Skin of body (tissue), 2 donors: ENCODE results near the gene NRL. TPM values are rescaled to one million over a fixed set of nuclear protein-coding genes. Genes with fewer than 3 reads are reported as not detected.
"Not testable (repeated sequence)": the region's sequence is repeated elsewhere in the genome, so short reads cannot be mapped to it uniquely, and the experiment has no call there.

Experiments used
- DNase-seq: peaks from one replicate; lab custom pipeline; 2025; lab: John Stamatoyannopoulos, UW
- total RNA-seq: library from RNA; depleted of rRNA; stranded (reverse); fragments of >200 nt; gene quantifications from one replicate; pipeline ENCODE4 v1.2.3, GENCODE V29; 2014

NRL gene
- total RNA-seq, 1 donor from 2014 or later = 0.69 TPM

DNA sequence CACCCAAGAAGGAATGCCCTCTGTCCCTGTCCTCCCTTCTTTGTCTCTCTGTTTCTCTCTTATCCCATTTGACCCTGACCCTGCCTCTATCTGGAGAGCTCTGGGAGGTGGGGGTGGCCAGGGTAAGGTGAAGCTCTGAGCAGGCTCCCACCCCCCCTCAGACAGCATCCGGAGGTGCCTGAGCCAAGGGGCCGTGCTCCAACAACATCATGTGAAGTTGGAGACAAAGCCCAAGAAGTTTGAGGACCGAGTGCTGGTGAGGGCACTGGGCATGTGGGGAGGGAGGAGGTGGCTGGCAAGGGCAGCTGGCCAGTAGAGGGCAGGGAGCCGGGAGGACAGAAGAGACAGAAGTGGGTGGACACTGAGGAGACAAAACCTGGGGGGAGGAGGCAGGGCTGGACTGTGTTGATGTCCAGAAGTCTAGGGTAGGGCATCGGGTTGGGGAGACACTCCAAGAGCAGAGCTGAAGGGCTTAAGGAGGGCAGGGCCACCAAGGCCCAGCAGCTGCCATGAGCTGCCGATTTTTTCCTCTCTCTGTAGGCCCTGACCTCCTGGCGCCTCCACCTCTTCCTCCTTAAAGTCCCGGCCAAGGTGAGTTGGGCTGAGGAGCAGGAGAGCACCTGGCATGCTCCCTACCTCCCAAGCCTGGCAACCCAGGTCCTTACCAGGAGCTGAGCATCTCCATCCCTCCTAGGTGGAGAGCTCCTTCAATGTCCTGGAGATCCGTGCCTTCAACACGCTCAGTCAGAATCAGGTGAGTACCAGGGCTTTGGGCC is 61.0 kb downstream of the NRL start:
- no peak for DNase-seq

DNA sequence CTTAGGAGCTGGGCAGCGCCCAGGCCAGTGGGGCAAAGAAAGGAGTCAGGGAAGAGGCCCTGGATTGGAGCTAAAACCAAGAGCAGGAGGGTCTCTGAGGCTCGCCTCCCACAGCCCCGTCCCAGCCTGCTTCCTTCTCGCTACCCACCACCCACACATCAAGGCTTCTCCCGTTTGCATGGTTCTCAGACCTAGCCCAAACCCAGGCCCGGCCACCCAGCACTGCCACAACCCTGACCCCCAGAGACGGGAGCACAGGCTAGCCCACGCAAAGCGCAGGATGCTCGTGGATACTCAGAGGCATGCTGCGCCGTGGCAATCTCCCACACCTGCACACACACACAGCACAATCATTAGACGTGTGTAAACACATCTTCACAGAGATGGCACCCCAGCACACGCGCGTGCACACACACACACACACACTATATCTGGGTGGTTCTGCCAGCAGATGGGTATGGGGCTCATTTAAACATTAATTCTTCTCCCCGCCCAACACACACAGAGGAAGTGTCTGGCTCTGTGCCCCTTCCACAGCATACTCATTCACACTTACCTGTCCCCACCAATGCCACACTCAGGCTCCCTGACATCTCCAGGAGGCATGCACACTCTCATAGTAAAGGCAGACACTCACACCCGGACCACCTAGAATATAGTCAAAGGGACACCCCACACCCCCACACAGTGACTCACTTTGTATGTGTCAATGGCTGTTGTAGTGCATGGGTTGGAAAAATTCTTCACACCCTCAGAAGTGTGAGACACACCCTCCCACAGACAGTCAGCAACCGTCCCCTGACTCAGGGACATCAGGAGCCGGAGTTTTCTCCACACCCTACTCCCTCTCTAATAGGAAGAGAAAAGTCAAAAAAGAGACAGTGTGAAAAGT is 61.8 kb downstream of the NRL start:
- no peak for DNase-seq

- DNase-seq = no peak
These were observed 62.7 kb downstream of the NRL start, which contains the start of gene CARMIL3 for GRCh38 chr14:24051789-24052655. Gene CARMIL3, plus strand, starts transcription at chr14:24052009. Its CDS starts 145 bp downstream, at chr14:24052154.

- no peak for DNase-seq
These were observed 63.5 kb downstream of the NRL start for GRCh38 chr14:24051176-24051788.

GRCh38 chr14:24050753-24051152 is 64.0 kb downstream of the NRL start:
- DNase-seq = not testable (repeated sequence)

GRCh38 chr14:24049002-24049401 is 65.7 kb downstream of the NRL start:
- DNase-seq = not testable (repeated sequence)

GRCh38 chr14:24042746-24043145 is 72.0 kb downstream of the NRL start:
- DNase-seq = no peak

DNA sequence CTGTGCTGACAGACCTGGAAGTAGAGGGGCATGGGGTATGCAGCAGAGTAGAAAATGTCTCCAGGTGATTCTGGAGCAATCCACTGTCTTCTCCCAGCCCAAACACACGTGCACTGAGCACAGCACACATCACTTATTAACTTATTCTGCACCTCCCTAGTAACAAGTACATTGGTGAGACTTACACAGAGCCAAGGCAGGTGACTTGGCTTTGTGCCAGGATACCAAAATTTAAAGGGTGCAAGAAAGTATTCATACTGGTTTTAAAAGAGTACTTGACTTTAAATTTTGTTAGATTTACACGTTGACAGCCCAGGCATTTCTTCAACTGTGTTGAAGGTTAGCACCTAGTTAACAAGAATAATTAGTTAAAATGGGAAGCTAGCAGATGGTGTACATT is 74.1 kb downstream of the NRL start:
- no peak for DNase-seq

- DNase-seq = no peak
These were observed 76.1 kb downstream of the NRL start for GRCh38 chr14:24038686-24039085.

DNA sequence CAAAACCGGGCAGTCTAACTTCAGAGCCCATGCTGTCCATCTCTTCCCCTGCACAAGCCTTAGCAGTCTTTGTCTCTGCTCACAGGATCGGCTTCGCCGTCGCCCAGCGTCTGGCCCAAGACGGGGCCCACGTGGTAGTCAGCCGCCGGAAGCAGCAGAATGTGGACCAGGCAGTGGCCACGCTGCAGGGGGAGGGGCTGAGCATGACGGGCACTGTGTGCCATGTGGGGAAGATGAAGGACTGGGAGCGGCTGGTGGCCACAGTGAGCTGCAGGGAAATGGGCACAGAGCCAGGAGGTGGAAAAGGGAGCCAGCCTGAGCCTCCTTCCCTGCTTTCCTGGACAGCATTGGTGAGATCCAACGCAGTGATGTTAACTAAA is 77.1 kb downstream of the NRL start:
- DNase-seq = no peak

GRCh38 chr14:24036963-24037657 is 77.6 kb downstream of the NRL start:
- not testable (repeated sequence) for DNase-seq

- peak; percentile 70 for DNase-seq
These were observed 78.4 kb downstream of the NRL start for GRCh38 chr14:24036169-24036962.

- DNase-seq = not testable (repeated sequence)
These were observed 79.0 kb downstream of the NRL start for GRCh38 chr14:24035769-24036168.

DNA sequence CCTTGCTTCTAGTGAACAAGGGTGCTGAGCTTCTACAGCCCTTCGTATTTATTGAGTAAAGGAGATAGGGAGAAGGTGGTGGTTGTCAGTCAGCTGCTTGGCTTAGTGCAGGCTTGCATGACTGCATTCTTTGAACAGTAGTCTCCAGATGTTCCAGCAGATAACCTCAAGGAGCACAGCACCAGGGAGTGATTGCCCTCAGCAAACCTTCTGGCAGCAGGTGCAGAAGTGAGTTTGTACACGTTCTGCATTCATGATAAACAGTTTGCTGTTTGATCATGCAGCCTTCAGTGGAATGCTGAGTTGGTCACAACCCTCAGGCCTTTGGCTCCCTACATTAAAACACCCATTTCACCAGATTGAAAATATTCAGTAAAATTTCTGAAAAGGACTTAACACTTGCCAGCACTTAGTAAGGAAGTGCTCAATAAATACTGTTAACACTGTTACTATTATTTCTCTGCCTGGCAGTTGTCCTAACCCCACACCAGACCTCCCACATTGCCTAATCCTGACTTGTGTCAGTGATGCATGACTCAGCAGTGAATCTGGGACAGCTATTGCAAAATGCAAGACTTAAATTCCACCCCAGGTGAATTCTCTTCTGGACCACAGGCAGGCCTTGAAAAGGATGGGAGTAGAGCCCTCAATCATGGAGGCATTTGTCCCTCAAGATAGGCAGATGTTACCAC is 81.9 kb downstream of the NRL start:
- no peak for DNase-seq

DNA sequence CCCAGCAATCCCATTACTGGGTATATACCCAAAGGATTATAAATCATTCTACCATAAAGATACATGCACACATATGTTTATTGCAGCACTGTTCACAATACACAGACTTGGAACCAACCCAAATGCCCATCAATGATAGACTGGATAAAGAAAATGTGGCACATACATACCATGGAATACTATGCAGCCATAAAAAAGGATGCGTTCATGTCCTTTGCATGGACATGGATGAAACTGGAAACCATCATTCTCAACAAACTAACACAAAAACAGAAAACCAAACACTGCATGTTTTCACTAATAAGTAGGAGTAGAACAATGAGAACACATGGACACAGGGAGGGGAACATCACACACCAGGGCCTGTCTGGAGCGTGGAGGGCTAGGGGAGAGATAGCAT is 83.4 kb downstream of the NRL start:
- DNase-seq = not testable (repeated sequence)

DNA sequence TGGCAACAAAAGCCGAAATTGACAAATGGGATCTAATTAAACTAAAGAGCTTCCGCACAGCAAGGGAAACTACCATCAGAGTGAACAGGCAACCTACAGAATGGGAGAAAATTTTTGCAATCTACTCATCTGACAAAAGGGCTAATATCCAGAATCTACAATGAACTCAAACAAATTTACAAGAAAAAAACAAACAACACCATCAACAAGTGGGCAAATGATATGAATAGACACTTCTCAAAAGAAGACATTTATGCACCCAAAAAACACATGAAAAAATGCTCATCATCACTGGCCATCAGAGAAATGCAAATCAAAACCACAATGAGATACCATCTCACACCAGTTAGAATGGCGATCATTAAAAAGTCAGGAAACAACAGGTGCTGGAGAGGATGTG is 85.1 kb downstream of the NRL start:
- DNase-seq = not testable (repeated sequence)
